WTC11 (cell line): ENCODE data around the gene CRB1. TPM values are rescaled to one million over a fixed set of nuclear protein-coding genes. Genes with fewer than 3 reads are reported as not detected.

Experiments used
- ATAC-seq: fragments of 200-7000 bp; cut with Tn5 transposase; 2 replicates; pipeline ENCODE4 v1.10.0; 2021; ENCODE audit warnings: mild to moderate bottlenecking, moderate library complexity
- CTCF ChIA-PET: fragments of 300-600 bp; sonication (Branson Sonifier 250); formaldehyde crosslinking; loops from one replicate; lab custom pipeline; 2021; ENCODE audit warnings: antibody characterized with exemption; lab: Charles Lee
- POLR2A ChIA-PET: fragments of 350-600 bp; sonication (Branson Sonifier 250); formaldehyde crosslinking; loops from one replicate; lab custom pipeline; 2021; ENCODE audit warnings: antibody characterized with exemption; lab: Charles Lee
- DNase-seq: peaks from one replicate; pipeline ENCODE4 v3.0.0; 2021; ENCODE audit warnings: low spot score
- H3K27ac Mint-ChIP-seq: 2 replicates; pipeline ENCODE4 v1.8.0; 2021; ENCODE audit warnings: mixed read lengths
- H3K27me3 Mint-ChIP-seq: 2 replicates; pipeline ENCODE4 v1.8.0; 2021; ENCODE audit warnings: low read depth, mild to moderate bottlenecking, moderate library complexity, mixed read lengths
- H3K36me3 Mint-ChIP-seq: 2 replicates; pipeline ENCODE4 v1.8.0; 2021; ENCODE audit warnings: mixed read lengths
- H3K4me1 Mint-ChIP-seq: 2 replicates; pipeline ENCODE4 v1.8.0; 2022; ENCODE audit warnings: mixed read lengths
- H3K4me3 Mint-ChIP-seq: 2 replicates; pipeline ENCODE4 v1.8.0; 2021; ENCODE audit warnings: mild to moderate bottlenecking, moderate library complexity, mixed read lengths
- H3K9me3 Mint-ChIP-seq: 2 replicates; pipeline ENCODE4 v1.8.0; 2021; ENCODE audit warnings: mixed read lengths
- ATF1 ChIP-seq: sonication (generic); formaldehyde crosslinking; IDR thresholded peaks from 2 replicates; pipeline ENCODE4 v1.8.1; 2023; ENCODE audit warnings: mild to moderate bottlenecking, moderate library complexity, missing genetic modification reagents
- CBFB ChIP-seq: sonication (generic); formaldehyde crosslinking; IDR thresholded peaks from 2 replicates; pipeline ENCODE4 v1.8.1; 2022; ENCODE audit warnings: mild to moderate bottlenecking, low read depth, missing genetic modification reagents
- CREM ChIP-seq: sonication (generic); formaldehyde crosslinking; IDR thresholded peaks from 2 replicates; pipeline ENCODE4 v1.8.1; 2022; ENCODE audit warnings: mild to moderate bottlenecking, missing genetic modification reagents, moderate library complexity
- EMX1 ChIP-seq: fragments of 250-450 bp; sonication (Bioruptor Pico); IDR thresholded peaks from 2 replicates; pipeline ENCODE4 v1.8.0; 2021; ENCODE audit warnings: mild to moderate bottlenecking
- ESRRA ChIP-seq: sonication (generic); formaldehyde crosslinking; IDR thresholded peaks from 2 replicates; pipeline ENCODE4 v1.8.1; 2022; ENCODE audit warnings: mild to moderate bottlenecking, missing genetic modification reagents, borderline replicate concordance
- ETV6 ChIP-seq: sonication (generic); formaldehyde crosslinking; IDR thresholded peaks from 2 replicates; pipeline ENCODE4 v1.8.1; 2022; ENCODE audit warnings: mild to moderate bottlenecking, missing genetic modification reagents
- GABPB1 ChIP-seq: sonication (generic); formaldehyde crosslinking; IDR thresholded peaks from 2 replicates; pipeline ENCODE4 v1.8.1; 2023; ENCODE audit warnings: mild to moderate bottlenecking, missing genetic modification reagents
- GRHL2 ChIP-seq: fragments of 250-450 bp; sonication (Bioruptor Pico); IDR thresholded peaks from 2 replicates; pipeline ENCODE4 v1.8.0; 2022; ENCODE audit warnings: mild to moderate bottlenecking, moderate library complexity; ENCODE audit not compliant: insufficient replicate concordance, severe bottlenecking
- IRF2 ChIP-seq: sonication (generic); formaldehyde crosslinking; IDR thresholded peaks from 2 replicates; pipeline ENCODE4 v1.8.0; 2022; ENCODE audit warnings: low read depth, missing genetic modification reagents, borderline replicate concordance
- KAT7 ChIP-seq: sonication (generic); formaldehyde crosslinking; IDR thresholded peaks from 2 replicates; pipeline ENCODE4 v1.8.1; 2023; ENCODE audit warnings: missing genetic modification reagents, mild to moderate bottlenecking, borderline replicate concordance
- NFATC4 ChIP-seq: fragments of 250-450 bp; sonication (Bioruptor Pico); IDR thresholded peaks from 2 replicates; pipeline ENCODE4 v1.9.0; 2021; ENCODE audit warnings: mild to moderate bottlenecking
- NR3C1 ChIP-seq: sonication (generic); formaldehyde crosslinking; conservative IDR thresholded peaks from 2 replicates; pipeline ENCODE4 v1.8.1; 2023; ENCODE audit warnings: low read depth, mild to moderate bottlenecking, missing genetic modification reagents
- PRRX2 ChIP-seq: fragments of 250-450 bp; sonication (Bioruptor Pico); IDR thresholded peaks from 2 replicates; pipeline ENCODE4 v1.8.0; 2021; ENCODE audit warnings: mild to moderate bottlenecking
- RELA ChIP-seq: sonication (generic); formaldehyde crosslinking; IDR thresholded peaks from 2 replicates; pipeline ENCODE4 v1.8.1; 2022; ENCODE audit warnings: missing genetic modification reagents, mild to moderate bottlenecking, borderline replicate concordance
- SP1 ChIP-seq: sonication (generic); formaldehyde crosslinking; conservative IDR thresholded peaks from 2 replicates; pipeline ENCODE4 v1.8.1; 2022; ENCODE audit warnings: missing genetic modification reagents
- TEAD4 ChIP-seq: sonication (generic); formaldehyde crosslinking; IDR thresholded peaks from 2 replicates; pipeline ENCODE4 v1.8.0; 2022; ENCODE audit warnings: mild to moderate bottlenecking, missing genetic modification reagents
- ZNF263 ChIP-seq: sonication (generic); formaldehyde crosslinking; IDR thresholded peaks from 2 replicates; pipeline ENCODE4 v1.8.1; 2022; ENCODE audit warnings: low read depth, mild to moderate bottlenecking, moderate library complexity, missing genetic modification reagents
- ZNF317 ChIP-seq: sonication (generic); formaldehyde crosslinking; IDR thresholded peaks from 2 replicates; pipeline ENCODE4 v1.8.1; 2023; ENCODE audit warnings: low read depth, mild to moderate bottlenecking, moderate library complexity, missing genetic modification reagents, borderline replicate concordance
- total RNA-seq: library from RNA; stranded (reverse); gene quantifications from 3 replicates; pipeline ENCODE4 v1.2.3, GENCODE V29; 2021
- TF ChIP-seq, protein P1 (sequence below): sonication (generic); formaldehyde crosslinking; IDR thresholded peaks from 2 replicates; pipeline ENCODE4 v1.8.1; 2022; ENCODE audit warnings: missing genetic modification reagents, borderline replicate concordance
- TF ChIP-seq, protein P2 (sequence below): sonication (generic); formaldehyde crosslinking; IDR thresholded peaks from 2 replicates; pipeline ENCODE4 v1.8.1; 2023; ENCODE audit warnings: mild to moderate bottlenecking, moderate library complexity, missing genetic modification reagents
- TF ChIP-seq, protein P3 (sequence below): sonication (generic); formaldehyde crosslinking; conservative IDR thresholded peaks from 2 replicates; pipeline ENCODE4 v1.8.1; 2022; ENCODE audit warnings: mild to moderate bottlenecking, missing genetic modification reagents
- TF ChIP-seq, protein P4 (sequence below): fragments of 250-450 bp; sonication (Bioruptor Pico); conservative IDR thresholded peaks from 2 replicates; pipeline ENCODE4 v1.9.0; 2021; ENCODE audit warnings: mild to moderate bottlenecking
- TF ChIP-seq, protein P5 (sequence below): fragments of 200-600 bp; IDR thresholded peaks from 2 replicates; pipeline ENCODE4 v1.8.0; 2022; ENCODE audit warnings: antibody characterized with exemption
- TF ChIP-seq, protein P6 (sequence below): sonication (generic); formaldehyde crosslinking; IDR thresholded peaks from 2 replicates; pipeline ENCODE4 v1.8.1; 2023; ENCODE audit warnings: mild to moderate bottlenecking, missing genetic modification reagents, moderate library complexity
- TF ChIP-seq, protein P7 (sequence below): sonication (generic); formaldehyde crosslinking; IDR thresholded peaks from 2 replicates; pipeline ENCODE4 v1.8.1; 2022; ENCODE audit warnings: mild to moderate bottlenecking, missing genetic modification reagents, moderate library complexity, borderline replicate concordance

The CRB1 gene
- total RNA-seq, 1 experiment from 2014 or later, result 0.11 TPM

DNA sequence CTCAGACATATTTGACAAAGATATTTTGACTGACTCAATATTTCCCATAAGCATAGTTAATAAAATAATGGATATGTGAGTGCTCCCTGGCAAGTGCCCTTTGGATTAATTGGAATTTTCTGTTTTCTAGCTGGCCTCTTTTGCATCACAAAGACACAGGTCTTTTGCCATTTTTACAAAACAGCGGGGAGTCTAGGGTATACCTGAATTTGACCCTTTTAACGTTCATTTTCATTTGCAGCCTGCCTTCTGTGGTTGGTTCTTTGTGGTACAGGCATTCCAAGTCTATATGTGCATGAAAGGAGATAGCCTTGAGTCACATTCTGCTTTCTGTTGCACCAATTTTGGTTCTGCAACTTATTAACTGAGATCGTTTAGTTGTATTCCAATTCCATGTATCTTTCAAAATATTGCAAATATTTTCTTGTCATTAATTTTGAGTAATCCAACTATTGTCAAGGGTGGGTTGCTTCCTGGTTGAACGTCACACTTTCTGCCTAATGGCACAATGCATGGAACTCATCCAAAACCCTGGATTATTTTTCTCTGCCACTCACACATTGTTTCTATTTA, 171.7 kb downstream of the CRB1 start:
- DNase-seq, result no peak
- POLR2A ChIA-PET, result no interaction called here
- Mint-ChIP-seq H3K36me3 (no peaks in the 10 kb centered on the region), H3K27ac (peak overlapping the region; percentile 56; the same call in 1 of the 2 replicates)
- TF ChIP-seq, protein P1, sequence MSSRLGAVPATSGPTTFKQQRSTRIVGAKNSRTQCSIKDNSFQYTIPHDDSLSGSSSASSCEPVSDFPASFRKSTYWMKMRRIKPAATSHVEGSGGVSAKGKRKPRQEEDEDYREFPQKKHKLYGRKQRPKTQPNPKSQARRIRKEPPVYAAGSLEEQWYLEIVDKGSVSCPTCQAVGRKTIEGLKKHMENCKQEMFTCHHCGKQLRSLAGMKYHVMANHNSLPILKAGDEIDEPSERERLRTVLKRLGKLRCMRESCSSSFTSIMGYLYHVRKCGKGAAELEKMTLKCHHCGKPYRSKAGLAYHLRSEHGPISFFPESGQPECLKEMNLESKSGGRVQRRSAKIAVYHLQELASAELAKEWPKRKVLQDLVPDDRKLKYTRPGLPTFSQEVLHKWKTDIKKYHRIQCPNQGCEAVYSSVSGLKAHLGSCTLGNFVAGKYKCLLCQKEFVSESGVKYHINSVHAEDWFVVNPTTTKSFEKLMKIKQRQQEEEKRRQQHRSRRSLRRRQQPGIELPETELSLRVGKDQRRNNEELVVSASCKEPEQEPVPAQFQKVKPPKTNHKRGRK, result no peak
- TF ChIP-seq, protein P2, sequence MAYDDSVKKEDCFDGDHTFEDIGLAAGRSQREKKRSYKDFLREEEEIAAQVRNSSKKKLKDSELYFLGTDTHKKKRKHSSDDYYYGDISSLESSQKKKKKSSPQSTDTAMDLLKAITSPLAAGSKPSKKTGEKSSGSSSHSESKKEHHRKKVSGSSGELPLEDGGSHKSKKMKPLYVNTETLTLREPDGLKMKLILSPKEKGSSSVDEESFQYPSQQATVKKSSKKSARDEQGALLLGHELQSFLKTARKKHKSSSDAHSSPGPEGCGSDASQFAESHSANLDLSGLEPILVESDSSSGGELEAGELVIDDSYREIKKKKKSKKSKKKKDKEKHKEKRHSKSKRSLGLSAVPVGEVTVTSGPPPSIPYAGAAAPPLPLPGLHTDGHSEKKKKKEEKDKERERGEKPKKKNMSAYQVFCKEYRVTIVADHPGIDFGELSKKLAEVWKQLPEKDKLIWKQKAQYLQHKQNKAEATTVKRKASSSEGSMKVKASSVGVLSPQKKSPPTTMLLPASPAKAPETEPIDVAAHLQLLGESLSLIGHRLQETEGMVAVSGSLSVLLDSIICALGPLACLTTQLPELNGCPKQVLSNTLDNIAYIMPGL, result no peak
- TF ChIP-seq, protein P3, sequence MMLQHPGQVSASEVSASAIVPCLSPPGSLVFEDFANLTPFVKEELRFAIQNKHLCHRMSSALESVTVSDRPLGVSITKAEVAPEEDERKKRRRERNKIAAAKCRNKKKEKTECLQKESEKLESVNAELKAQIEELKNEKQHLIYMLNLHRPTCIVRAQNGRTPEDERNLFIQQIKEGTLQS (CRISPR knock-in tag), result no peak
- TF ChIP-seq ATF1 (CRISPR knock-in tag) (no peak), NFATC4 (CRISPR knock-in tag) (no peak), CBFB (CRISPR knock-in tag) (no peak), GRHL2 (no peak), CREM (CRISPR knock-in tag) (no peak), EMX1 (CRISPR knock-in tag) (no peak), IRF2 (CRISPR knock-in tag) (no peak), KAT7 (CRISPR knock-in tag) (no peak), TEAD4 (CRISPR knock-in tag) (no peak)
- TF ChIP-seq, protein P4, sequence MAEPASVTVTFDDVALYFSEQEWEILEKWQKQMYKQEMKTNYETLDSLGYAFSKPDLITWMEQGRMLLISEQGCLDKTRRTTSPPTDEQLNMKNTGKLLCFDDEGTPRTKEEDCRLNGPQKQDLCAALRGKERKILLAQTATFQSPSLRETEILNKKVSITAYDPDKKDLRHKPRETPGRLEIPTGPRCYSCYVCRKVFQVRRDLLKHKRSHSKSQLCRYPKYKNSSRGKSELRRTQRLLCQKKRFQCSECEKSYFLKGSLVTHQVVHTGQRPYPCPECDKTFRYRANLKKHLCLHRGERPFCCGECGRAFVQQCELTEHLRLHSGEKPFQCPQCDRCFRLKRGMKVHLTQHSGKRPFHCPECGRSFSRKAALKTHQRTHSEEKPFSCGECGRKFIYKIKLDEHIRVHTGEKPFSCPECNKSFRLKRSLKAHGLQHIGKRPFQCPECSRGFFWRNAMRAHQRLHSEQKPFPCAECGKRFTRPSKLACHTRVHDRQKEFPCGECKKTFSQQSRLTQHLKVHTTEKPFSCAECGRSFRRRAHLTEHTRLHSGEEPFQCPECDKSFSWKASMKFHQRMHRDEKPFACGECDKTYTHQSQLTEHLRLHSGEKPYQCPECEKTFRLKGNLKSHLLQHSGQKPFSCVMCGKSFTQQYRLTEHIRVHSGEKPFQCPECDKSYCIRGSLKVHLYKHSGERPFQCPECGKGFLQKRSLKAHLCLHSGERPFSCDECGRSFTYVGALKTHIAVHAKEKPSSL (CRISPR knock-in tag), result no peak
- TF ChIP-seq, protein P5, sequence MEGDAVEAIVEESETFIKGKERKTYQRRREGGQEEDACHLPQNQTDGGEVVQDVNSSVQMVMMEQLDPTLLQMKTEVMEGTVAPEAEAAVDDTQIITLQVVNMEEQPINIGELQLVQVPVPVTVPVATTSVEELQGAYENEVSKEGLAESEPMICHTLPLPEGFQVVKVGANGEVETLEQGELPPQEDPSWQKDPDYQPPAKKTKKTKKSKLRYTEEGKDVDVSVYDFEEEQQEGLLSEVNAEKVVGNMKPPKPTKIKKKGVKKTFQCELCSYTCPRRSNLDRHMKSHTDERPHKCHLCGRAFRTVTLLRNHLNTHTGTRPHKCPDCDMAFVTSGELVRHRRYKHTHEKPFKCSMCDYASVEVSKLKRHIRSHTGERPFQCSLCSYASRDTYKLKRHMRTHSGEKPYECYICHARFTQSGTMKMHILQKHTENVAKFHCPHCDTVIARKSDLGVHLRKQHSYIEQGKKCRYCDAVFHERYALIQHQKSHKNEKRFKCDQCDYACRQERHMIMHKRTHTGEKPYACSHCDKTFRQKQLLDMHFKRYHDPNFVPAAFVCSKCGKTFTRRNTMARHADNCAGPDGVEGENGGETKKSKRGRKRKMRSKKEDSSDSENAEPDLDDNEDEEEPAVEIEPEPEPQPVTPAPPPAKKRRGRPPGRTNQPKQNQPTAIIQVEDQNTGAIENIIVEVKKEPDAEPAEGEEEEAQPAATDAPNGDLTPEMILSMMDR, result no peak
- TF ChIP-seq, protein P6, sequence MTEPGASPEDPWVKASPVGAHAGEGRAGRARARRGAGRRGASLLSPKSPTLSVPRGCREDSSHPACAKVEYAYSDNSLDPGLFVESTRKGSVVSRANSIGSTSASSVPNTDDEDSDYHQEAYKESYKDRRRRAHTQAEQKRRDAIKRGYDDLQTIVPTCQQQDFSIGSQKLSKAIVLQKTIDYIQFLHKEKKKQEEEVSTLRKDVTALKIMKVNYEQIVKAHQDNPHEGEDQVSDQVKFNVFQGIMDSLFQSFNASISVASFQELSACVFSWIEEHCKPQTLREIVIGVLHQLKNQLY, result no peak
- TF ChIP-seq, all 79 proteins: peak for 0
- Mint-ChIP-seq H3K4me3 (peak overlapping the region; percentile 17; the same call in 1 of the 2 replicates), H3K9me3 (no peaks in the 10 kb centered on the region), H3K4me1 (peaks cover 75% of the 10 kb centered on the region), H3K27me3 (no peaks in the 10 kb centered on the region)
- ATAC-seq, result no peak; the same call in 1 of the 2 replicates
- CTCF ChIA-PET, result interaction anchor here (0.5 to 1.0 kb wide), 2 partner anchors 40 to 872 kb away, joined by 3 read pairs; no protein-coding TSS in a partner anchor

DNA sequence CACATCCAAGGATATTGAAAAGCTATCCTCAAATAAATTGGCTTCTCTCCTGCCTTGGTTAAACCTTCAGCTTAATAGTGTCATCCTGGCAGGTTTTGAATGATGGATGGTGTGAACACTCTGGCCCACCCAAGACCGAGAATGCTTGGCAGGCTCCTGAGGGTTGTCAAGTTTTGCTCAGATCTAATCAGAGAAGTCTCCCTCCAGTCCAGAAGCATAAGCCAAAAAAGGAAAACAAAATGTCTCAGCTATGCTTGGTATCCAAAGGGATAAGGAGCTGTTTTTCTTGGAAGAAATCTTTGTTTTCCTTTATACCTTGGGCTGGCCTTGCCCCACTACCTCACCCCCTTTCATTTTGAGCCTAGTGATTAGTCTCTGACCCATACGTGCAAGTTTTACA, 172.7 kb downstream of the CRB1 start:
- Mint-ChIP-seq H3K27ac (no peak overlapping the region), H3K9me3 (no peaks in the 10 kb centered on the region), H3K4me3 (no peak overlapping the region), H3K36me3 (no peaks in the 10 kb centered on the region), H3K27me3 (no peaks in the 10 kb centered on the region), H3K4me1 (peaks cover 67% of the 10 kb centered on the region)
- DNase-seq (no peak), ATAC-seq (no peak)
- no peak for TF ChIP-seq ETV6 (CRISPR knock-in tag)
- TF ChIP-seq, protein P7, sequence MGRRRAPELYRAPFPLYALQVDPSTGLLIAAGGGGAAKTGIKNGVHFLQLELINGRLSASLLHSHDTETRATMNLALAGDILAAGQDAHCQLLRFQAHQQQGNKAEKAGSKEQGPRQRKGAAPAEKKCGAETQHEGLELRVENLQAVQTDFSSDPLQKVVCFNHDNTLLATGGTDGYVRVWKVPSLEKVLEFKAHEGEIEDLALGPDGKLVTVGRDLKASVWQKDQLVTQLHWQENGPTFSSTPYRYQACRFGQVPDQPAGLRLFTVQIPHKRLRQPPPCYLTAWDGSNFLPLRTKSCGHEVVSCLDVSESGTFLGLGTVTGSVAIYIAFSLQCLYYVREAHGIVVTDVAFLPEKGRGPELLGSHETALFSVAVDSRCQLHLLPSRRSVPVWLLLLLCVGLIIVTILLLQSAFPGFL (CRISPR knock-in tag), result no peak
- no peak for TF ChIP-seq NR3C1 (CRISPR knock-in tag)
- TF ChIP-seq PRRX2 (CRISPR knock-in tag), result no peak
- TF ChIP-seq GABPB1 (CRISPR knock-in tag), result no peak
- no peak for TF ChIP-seq ZNF263
- TF ChIP-seq ESRRA, result no peak
- no peak for TF ChIP-seq ZNF317 (CRISPR knock-in tag)
- no peak for TF ChIP-seq SP1
- no peak for TF ChIP-seq RELA (CRISPR knock-in tag)
- ChIA-PET CTCF (interaction anchor here (1.0 kb wide), 1 partner anchor 40 kb away, joined by 3 read pairs; no protein-coding TSS in a partner anchor), POLR2A (no interaction called here)
